ENCODE measurements around the gene RADX. TPM values are rescaled to one million over a fixed set of nuclear protein-coding genes. Genes with fewer than 3 reads are reported as not detected.

The RADX gene
- total and polyA plus RNA-seq, 2 of the 13 experiments (the other 11 are each of a cell fraction or from before 2014, with no cell fraction given): 1.1 to 2.7 TPM

GRCh38 chrX:106698693-106699092 is 86.9 kb downstream of the RADX start:
- Histone ChIP-seq H3K27me3 (ENCODE audit: control insufficient read depth in 1 of 2, insufficient read depth in 2 of 2, low read length in 2 of 2) (no peaks in the 10 kb centered on the region), H3K4me2 (ENCODE audit: low read depth, low read length) (no peak overlapping the region), H3K9ac (ENCODE audit: insufficient read depth, low read depth, low read length) (no peak overlapping the region), H3K79me2 (ENCODE audit: insufficient read depth, low read length) (peaks cover 12% of the 10 kb centered on the region), H3K4me1 (ENCODE audit: insufficient read depth, low read length) (peaks cover 9% of the 10 kb centered on the region), H3K27ac (ENCODE audit: extremely low read length, insufficient read depth, low read length) (no peak overlapping the region), H3K36me3 (replicated peaks in 1 of 2; ENCODE audit: control insufficient read depth in 1 of 2, insufficient read depth in 2 of 2, low read length in 2 of 2) (no peaks in the 10 kb centered on the region), H3K9me3 (ENCODE audit: low read length) (no peaks in the 10 kb centered on the region), H4K20me1 (ENCODE audit: insufficient read depth, low read length) (no peaks in the 10 kb centered on the region), H2AFZ (ENCODE audit: low read length) (no peak overlapping the region), H3K4me3 (replicated peaks in 1 of 3; ENCODE audit: insufficient read depth in 1 of 3, low read depth in 2 of 3, low read length in 3 of 3) (no peak overlapping the region)
- FAIRE-seq (no peak), ATAC-seq (no peak), DNase-seq (ENCODE audit: low spot score) (no peak)
- in situ Hi-C loops (cut with HindIII; ENCODE audit: extremely low pct_ligation_motif_present, low pct_unique_long_range_greater_than_20kb) (no loop called here), intact Hi-C loops (cut with micrococcal nuclease; ENCODE audit: unreplicated experiment) (no loop called here)
- TF ChIP-seq TGIF2 (CRISPR knock-in tag; IDR thresholded peaks at IDR 0.05) (no peak), ZNF292 (CRISPR knock-in tag; IDR thresholded peaks at IDR 0.05; ENCODE audit: borderline replicate concordance, low read depth) (no peak), SOX5 (CRISPR knock-in tag; IDR thresholded peaks at IDR 0.05; ENCODE audit: borderline replicate concordance) (no peak), PCBP1 (IDR thresholded peaks at IDR 0.05; ENCODE audit: borderline replicate concordance, low read depth, low read length) (no peak), ZNF773 (CRISPR knock-in tag; IDR thresholded peaks at IDR 0.05; ENCODE audit: borderline replicate concordance) (no peak), MNT (IDR thresholded peaks at IDR 0.05) (no peak), ZNF75D (CRISPR knock-in tag; IDR thresholded peaks at IDR 0.05; ENCODE audit: borderline replicate concordance) (no peak), MAFG (CRISPR knock-in tag; IDR thresholded peaks at IDR 0.05) (no peak), HDAC1 (CRISPR knock-in tag; IDR thresholded peaks at IDR 0.05) (no peak), CSRNP2 (CRISPR knock-in tag; conservative IDR thresholded peaks at IDR 0.05; ENCODE audit: low read depth) (no peak)
- POLR2A ChIA-PET: no interaction called here
- no TSS peak for BruUV-seq (replicated peaks)
- 93% methylated on average over 3 of the region's 3 CpGs for WGBS (ENCODE audit: low lambda C conversion rate)
- CTCF ChIA-PET (ENCODE audit: low intra/inter-chr PET ratio, low total read pairs): no interaction called here
